GM19240 (cell line): ENCODE results near the gene RNF6.
"Not testable (repeated sequence)": the region's sequence is repeated elsewhere in the genome, so short reads cannot be mapped to it uniquely, and the experiment has no call there.

Experiments
- DNase-seq: peaks from one replicate; pipeline ENCODE4 v3.0.0; 2011; ENCODE audit warnings: low spot score; ENCODE audit not compliant: insufficient read length

RNF6 gene

GRCh38 chr13:26221721-26222519, at the start of gene RNF6:
TSS of gene RNF6 (minus strand) at chr13:26222314. CDS start at chr13:26219649, 2,665 bp downstream.
- peak; percentile 92 for DNase-seq

DNA sequence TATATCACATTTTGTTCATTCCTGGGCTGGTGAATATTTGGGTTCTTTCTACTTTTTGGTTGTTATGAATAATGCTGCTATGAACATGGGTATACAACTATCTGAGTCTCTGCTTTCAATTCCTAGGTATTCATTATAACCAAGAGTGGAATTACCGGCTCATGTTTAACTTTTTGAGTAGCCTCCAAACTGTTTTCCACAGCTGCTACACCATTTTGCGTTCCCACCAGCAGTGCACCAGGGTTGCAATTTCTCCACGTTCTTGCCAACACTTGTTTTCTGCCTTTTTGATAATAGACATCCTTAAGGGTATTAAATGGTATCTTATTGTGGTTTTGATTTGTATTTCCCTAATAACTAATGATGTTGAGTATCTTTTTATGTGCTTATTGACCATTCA, 48.6 kb upstream of the RNF6 start:
- DNase-seq, result no peak

GRCh38 chr13:26266311-26266710, 44.2 kb upstream of the RNF6 start:
- DNase-seq, result no peak

DNA sequence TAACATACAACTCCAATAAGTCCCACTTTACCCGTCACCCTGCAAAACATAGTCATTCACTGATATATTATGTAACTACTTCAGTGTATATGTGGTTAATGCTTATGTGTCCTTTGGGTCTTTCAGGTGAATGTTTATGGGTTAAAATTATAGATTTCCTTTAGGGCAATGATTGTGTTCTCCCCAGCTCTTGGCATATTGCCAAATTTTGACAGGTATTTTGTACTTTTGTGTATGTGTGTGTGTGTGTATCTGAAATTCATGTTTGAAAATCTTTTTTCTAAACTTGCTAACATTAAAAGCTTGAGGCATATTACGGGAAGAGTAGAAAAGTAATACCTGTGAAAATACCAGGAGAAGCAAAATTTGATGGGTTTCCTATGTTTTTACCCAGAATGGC, 40.0 kb upstream of the RNF6 start:
- no peak for DNase-seq

GRCh38 chr13:26259634-26260033, 37.5 kb upstream of the RNF6 start:
- DNase-seq, result no peak

- DNase-seq, result no peak
Measured at GRCh38 chr13:26257049-26257448, 34.9 kb upstream of the RNF6 start.

DNA sequence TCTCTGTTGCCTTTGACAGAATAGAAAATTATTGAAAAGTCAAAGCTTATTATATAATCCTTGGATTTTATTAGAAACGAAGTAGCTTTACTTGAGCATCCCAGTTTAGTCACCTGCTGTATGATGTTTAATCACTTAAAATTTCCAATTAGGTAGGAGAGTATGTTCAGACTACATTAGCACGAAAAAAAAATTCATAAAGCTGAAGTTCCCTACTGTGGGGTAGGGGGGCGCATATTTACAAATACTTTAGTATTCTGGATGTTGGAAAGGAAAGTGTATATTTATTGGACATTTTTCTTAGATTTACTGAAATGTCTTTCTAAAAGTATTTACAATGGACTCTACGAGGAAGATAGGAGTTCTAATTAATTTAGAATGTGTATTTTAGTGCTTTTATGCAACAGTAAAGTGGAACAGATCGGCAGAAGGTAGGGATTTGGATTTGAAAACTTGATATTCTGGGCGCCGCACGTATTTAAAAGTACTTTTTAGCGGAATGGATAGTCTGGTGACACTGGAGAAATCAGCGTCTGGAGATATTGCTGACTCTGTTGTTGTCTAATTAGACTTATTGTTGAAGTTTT, 33.7 kb upstream of the RNF6 start:
- DNase-seq, result no peak

- DNase-seq, result no peak
Measured at GRCh38 chr13:26255115-26255514, 33.0 kb upstream of the RNF6 start.

- peak; percentile 10 for DNase-seq
Measured at GRCh38 chr13:26254583-26255111, 32.5 kb upstream of the RNF6 start.

GRCh38 chr13:26253787-26254582, 31.9 kb upstream of the RNF6 start, which contains the start of gene CDK8:
TSS of gene CDK8 (plus strand) at chr13:26254129. CDS start at chr13:26254642, 513 bp downstream.
- DNase-seq, result peak; percentile 43

DNA sequence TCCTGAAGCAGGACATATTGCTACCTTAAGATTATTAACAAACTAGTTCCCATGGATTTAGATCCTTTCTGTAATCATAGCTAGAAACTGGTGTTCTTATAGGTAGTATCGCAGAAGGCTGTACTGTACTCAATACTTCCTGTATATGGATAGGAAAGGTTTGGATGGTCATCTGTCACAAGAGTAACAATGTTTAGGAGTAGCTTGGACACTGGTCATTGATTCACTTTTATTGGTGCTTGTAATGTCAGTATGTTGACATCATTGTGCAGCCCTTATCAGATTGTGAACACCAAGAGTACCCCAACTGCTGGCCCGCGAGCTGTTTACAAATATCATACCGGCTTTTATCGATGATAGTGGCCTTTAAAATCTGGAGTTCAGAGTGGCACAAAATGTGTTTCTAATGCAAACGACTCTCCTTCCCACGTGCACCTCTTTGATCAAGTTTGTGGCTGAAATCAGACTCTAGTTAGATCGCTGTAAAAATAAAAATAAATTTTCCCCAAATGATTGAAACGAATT, 31.2 kb upstream of the RNF6 start:
- no peak for DNase-seq

GRCh38 chr13:26252006-26252405, 29.9 kb upstream of the RNF6 start:
- DNase-seq, result not testable (repeated sequence)

DNA sequence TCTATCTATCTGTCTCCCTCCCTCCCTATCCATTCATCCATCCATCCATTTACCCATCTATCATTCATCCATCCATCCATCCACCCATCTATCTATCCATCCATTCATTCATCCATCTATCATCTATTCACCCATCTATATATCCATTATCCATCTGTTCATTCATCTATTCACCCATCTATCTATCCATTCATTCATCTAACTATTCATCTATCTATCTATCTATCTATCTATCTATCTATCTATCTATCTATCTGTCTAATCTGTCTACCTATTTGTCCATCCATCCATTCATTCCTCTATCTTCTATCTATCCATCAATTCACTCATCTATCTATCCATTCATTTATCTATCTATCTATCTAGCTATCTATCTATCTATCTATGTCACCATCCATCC, 27.4 kb upstream of the RNF6 start:
- DNase-seq, result no peak

DNA sequence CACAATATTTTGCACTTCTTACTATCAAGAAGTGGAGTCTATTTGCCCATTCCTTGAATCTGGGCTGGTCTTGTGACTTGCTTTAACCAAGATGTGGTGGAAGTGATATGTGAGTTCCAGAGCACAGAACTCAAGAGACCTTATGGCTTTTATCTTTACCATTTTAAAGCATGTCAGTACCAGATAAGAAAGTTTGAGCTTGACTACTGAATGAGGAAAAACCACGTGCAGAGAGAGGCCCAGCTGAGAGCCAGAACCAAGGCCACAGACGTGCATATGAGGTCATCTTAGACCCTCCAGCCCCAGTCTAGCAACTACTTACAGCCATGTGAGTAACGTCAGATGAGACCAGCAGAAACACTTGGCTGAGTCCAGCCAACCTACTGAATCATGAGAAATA, 25.5 kb upstream of the RNF6 start:
- no peak for DNase-seq

GRCh38 chr13:26247011-26247410, 24.9 kb upstream of the RNF6 start:
- no peak for DNase-seq

DNA sequence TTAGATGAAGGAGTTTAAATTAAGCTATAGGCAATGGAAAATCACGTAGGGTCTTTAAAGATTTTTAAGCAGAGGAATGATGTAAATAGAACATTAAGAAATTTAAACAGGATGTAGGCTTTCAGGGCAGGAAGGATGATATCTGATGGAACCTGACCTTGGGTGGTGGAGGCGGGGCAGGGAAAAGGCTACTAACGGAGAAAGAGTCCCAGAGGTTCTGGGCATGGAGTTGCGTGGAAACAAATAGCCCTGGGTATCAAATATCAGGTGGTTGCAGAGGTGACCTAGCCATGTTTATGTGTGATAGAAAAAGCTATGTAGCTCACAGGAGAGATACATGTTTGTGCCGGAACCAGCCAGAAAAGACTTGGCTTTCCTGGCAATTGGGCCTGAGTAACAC, 24.0 kb upstream of the RNF6 start:
- DNase-seq, result no peak

GRCh38 chr13:26236296-26236695, 14.2 kb upstream of the RNF6 start:
- DNase-seq, result no peak

DNA sequence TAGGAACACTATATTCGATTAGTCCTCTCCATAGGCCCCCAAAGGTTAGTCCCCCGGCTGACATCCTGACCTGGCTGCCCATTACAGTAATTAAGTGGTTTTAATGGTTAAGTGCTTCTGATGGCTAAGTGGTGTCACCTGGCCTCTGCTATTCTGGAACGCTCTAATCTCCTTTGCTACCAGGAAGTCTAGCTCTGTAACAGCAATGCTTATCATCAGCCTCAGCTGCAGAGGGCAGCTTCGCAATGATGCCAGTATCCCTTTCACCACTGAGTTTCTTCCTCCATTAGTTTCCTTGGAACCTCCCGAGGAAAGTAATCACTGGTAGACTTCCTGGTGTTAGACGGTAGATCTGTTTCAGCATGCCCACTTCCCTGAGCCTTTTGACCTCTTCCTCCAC, 8.6 kb upstream of the RNF6 start:
- DNase-seq, result no peak

- DNase-seq, result no peak
Measured at GRCh38 chr13:26229080-26229615, 7.0 kb upstream of the RNF6 start.

GRCh38 chr13:26228096-26228495, 6.0 kb upstream of the RNF6 start:
- DNase-seq, result no peak

DNA sequence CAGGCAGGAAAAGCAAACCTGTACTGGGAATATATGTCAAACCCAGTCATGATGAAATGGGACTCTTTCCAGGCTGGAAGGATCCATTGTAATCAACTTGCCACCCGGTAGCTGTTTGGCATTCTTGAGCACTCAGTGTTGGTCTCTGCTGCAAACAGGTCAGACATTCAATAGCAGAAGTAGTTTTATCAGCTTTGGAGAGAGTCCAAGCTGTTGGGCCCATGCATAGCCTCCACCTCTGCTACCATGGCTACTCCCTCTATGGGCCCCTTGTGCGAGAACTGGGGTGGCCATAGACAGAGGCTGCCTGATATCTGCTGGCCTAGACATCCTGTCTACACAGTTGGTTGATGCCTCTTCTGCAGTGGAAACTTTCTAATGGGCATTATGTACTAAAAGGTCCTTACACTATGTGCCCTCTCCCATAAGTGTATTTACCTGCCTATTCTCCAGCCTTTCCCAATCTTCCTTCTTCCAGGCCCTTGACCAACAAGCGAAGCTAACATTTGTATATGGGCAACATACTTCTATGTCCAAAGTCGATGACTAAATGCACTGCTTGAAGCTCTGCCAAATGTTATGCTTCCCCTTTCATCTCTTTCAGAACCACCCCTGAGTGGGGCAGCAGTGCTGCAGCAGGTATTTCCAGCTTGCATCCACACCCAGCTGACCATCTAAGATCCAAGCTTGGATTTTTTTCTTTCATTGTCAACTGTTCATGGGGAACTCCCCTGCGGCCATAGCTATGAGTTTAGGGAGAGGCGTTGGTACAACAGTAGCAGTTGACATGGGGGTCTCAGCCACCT, 5.3 kb upstream of the RNF6 start:
- no peak for DNase-seq
